IPS-18c (cell line): Measurements from ENCODE around the gene SLC4A4.

Source experiments
- H3K4me3 ChIP-seq: 2 replicates; pipeline ENCODE4 v1.7.0; 2013; ENCODE audit warnings: low read depth, mild to moderate bottlenecking, low read length, moderate library complexity; ENCODE audit not compliant: insufficient read depth
- H3K9me3 ChIP-seq: one replicate; pipeline ENCODE4 v1.6.1; 2013; ENCODE audit warnings: mild to moderate bottlenecking, low read length, moderate library complexity; ENCODE audit not compliant: control insufficient read depth, insufficient read depth

The SLC4A4 gene

DNA sequence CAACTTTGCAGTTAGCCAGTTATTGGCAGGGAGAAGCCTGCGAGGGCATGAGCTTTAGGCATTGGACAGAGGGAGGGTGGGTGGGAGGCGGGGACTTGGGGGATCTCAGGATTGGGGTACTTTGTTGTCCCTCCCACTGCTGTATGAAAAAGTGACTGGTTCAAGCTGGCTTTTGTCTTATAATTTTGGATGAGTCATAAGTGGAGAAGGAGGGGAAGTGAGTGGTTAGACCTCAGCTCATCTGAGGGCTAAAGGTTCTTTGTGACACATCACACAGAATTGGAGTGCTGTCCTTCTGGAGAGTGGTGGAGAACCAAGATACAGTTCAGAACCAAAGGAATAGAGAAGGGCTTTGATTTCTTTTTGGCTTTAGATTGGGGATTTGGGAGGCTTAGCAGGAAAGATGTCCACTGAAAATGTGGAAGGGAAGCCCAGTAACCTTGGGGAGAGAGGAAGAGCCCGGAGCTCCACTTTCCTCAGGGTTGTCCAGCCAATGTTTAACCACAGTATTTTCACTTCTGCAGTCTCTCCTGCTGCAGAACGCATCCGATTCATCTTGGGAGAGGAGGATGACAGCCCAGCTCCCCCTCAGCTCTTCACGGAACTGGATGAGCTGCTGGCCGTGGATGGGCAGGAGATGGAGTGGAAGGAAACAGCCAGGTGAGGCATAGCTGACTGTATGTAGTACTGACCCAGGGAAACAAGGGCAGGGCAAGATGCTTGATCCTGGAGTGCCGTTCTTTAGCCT, at the start of gene SLC4A4:
SLC4A4 (plus strand) TSS at position 175 of the 748 bp plus-strand sequence.
- Histone ChIP-seq H3K9me3 (no peaks in the 10 kb centered on the region), H3K4me3 (no peak within 1 kb of the TSS)

DNA sequence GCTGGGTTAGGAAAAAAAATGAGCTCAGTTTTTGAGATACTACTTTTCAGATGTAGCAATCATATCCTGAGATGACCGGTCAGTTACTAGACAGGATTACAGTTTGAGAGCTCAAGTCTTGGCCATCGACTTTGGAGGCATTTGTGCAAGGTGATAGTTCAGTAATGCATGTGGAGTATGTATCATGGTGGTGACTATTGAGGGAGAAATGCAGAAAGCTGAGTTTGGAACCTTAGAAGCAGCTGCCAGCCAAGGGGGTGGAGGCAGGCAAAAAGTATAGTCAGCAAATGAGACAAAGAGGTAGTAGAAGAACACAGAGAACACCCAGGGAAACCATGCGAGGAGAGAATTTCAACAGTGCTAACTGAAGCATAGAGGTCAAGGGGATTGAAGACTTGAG, 48.7 kb upstream of the SLC4A4 start:
- Histone ChIP-seq H3K4me3 (no peak overlapping the region), H3K9me3 (no peaks in the 10 kb centered on the region)

DNA sequence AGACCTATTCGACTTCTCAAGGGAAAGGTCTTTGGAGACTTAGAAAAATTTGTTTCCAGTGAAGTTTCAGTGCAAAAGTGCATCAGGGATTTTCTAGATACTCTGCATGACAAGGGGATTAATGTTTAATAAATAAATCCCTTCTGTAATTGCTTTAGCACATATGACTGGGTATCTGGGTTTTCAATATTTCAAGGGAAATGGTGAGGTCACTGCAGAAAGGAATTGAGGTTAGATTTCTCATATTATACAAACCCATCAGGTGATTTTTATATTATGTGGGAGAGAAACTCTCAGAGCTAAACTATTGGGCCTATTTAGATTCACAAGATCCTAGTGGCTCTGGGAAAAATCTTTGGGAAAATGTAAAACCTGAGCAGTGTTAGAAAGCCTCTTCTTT, 48.3 kb upstream of the SLC4A4 start:
- Histone ChIP-seq H3K9me3 (no peaks in the 10 kb centered on the region), H3K4me3 (no peak overlapping the region)

DNA sequence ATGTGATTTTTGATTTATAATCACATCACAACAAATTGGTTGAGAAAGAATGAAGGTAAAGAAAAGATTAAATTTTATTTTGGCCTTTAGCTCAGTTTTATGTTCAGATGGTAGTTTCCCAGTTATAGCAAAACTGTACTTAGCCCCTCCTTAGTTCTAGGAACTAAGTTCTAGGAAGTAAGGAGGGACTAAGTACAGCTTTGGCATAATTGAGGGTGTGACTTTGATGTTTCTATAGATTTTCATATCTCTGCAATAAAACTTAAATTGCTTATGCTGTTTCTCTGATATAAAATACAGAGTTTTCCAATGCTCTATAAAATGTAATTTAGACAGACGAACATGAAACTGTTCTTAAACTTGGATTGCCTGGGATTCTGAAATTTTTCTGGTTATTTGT, 46.6 kb upstream of the SLC4A4 start:
- Histone ChIP-seq H3K9me3 (no peaks in the 10 kb centered on the region), H3K4me3 (no peak overlapping the region)

DNA sequence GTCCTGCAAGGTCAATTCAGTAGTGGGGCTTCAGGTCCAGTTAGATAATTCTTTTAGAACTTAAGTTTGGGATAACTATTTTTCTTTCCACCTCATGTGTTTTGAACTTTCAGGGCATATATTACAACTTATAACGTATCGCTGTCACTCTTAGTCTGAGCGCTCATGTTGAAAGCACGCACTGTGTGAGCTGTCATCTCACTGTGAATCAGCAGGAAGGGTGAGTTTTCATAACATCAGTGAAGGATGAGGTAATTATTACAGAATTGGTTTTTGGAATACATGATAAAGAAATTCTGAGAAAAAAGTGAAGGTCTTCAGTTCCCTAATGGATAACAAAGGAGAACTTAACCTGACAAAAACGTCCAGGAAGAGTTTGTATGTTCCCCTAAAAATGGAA, 45.1 kb upstream of the SLC4A4 start:
- Histone ChIP-seq H3K4me3 (no peak overlapping the region), H3K9me3 (peaks cover 2% of the 10 kb centered on the region)

DNA sequence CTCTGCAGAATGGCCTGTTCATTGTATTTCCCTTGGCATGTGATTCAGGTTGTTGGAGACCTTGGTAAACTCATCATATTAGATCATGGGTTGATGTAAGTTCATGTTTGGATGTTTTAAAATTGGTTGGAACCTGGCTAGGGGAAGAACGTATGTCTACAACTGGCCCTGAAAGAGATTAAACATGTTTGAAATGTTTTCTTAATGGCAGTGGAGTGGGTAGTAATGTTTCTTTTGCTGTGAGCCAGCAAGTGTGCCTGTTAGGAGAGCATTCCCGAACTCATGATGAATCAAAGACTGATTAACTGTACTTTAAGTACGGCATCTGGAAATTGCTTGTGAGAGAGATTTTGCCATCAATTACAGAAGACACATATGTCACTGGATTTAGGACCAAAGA, 44.5 kb upstream of the SLC4A4 start:
- no peak overlapping the region for H3K4me3 ChIP-seq
- H3K9me3 ChIP-seq, result peaks cover 2% of the 10 kb centered on the region

DNA sequence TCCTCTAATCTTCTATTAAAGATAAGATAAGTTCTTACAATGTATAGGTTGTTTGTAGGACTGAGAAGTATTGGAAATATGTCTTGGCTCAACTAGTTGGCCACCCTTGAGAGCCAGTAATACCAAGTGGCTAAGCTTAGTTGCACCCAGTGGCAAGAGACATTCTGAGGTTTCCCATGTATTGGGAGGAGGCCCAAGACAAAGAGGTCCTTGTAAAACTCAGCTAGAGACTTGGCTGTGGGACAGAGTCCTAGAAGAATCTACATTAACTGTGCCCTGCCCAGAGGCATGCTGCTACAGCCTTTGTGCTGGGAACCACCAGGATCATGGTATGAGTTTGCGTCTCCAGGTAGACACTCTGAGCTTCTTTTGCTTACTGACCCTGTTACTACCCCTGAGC, 41.9 kb upstream of the SLC4A4 start:
- H3K4me3 ChIP-seq, result no peak overlapping the region
- peaks cover 2% of the 10 kb centered on the region for H3K9me3 ChIP-seq

DNA sequence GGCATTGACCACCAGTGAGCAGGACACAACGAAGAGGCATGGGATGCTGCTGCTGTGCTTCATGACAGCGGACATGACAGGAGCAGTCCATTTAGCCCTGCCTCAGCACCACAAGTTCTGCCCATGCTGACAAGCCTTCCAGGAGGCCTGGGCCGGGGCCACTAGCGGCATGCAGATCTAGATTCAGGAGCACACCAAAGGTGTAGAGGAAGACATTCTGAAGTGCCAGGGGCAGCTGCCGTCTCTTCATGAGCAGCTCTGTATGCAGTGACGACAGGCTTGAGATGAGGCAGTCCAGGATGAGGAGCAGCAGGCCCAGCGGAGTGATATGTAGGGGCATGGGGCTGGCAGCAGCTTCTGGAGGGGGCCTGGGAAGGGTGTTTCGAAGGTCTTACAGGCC, 38.5 kb upstream of the SLC4A4 start:
- H3K9me3 ChIP-seq, result peaks cover 2% of the 10 kb centered on the region
- no peak overlapping the region for H3K4me3 ChIP-seq

DNA sequence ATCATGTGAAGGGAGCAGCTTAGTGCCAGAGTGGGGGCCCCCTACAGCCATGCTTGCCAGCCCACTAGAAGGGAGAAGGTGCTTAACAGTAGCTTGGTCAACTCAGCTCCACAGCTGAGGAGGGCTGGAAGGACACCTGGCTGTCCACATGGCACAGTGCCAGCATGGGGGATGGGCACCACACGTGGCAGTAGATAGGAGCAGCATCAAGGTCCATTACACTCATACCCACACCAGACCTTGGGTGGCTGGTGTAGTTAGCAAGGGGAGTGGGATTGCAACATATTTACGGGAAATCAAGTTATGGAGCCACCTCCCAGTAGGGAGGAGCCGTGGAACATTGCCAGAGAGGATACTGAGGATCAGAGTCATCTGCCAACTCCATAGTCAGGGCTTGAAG, 37.9 kb upstream of the SLC4A4 start:
- Histone ChIP-seq H3K9me3 (peaks cover 2% of the 10 kb centered on the region), H3K4me3 (no peak overlapping the region)

DNA sequence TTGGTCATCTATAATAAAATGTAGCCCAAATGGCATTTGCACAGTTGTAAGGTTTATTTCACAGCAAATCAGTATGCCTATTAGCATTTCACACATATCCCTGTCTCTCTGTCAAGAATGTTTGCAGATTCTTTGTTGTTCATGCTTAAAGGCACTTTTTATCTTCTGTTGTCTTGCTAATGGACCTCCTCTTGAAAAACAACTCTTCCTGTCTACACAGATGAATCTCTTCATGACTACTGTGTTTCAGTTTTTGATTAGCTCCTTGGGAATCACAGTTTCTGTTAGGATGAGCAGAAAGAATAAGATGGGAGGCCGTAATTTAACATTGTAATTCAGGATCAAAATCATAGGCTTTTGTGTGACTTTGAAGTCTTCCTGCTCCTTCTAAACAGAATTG, 35.5 kb upstream of the SLC4A4 start:
- Histone ChIP-seq H3K9me3 (no peaks in the 10 kb centered on the region), H3K4me3 (no peak overlapping the region)

DNA sequence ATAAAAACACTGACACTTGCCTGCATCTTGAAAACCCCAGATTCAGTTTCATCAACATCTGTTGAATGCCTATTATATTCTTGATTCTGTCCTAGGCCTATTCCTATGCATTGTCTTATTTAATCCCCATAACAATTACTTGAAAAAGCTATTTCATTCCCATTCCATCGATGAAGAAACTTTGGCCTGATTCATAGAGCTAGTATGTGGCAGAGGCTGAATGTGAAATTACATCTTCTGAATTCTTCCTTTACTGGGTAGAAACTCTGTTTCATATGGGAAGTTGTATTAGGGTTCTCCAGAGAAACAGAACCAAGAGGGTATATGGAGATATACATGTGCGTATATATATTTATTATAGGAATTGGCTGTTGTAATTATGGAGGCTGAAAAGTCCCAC, 35.0 kb upstream of the SLC4A4 start:
- no peaks in the 10 kb centered on the region for H3K9me3 ChIP-seq
- no peak overlapping the region for H3K4me3 ChIP-seq

DNA sequence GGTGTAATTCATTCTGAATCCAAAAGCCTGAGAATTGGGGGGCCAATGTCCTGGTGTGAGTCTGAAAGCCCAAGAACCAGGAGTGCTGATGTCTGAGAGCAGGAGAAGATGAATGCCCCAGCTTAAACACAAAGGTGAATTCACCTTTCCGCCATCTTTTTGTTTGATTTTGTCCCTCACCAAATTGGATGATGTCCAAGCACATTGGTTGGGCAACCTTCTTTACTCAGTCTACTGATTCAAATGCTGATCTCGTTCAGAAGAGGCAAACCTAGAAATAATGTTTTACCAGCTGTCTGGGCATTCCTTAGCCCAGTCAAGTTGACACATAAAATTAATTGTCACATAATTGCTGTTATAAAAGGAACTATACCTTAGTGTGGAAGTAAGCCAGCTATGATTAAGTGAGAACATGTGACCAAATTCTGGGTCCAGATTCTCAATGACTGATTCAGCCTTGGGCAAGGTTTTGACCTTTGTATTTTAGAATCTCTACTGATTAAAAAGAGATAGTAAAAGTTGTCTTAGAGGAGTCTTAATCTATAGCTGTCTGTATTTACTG, 34.5 kb upstream of the SLC4A4 start:
- Histone ChIP-seq H3K4me3 (no peak overlapping the region), H3K9me3 (peaks cover 2% of the 10 kb centered on the region)

DNA sequence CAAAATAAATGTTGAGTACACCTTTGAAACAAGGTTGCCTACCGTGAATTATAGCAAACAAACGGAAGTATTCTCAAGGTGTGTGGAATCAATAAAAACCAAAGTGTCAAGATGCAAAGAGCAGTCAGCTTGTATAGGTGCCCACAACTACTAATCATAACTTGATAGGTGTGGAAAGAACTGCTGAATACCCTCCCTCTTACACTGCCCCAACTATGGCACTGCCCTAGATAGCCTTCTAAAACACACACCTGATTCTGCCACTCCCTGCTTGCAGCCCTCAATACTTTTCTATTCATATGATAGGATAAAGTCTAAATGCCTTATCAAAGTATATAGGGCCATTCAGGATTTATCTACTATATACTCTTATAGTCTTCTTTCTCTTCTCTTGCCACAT, 31.1 kb upstream of the SLC4A4 start:
- Histone ChIP-seq H3K9me3 (peaks cover 2% of the 10 kb centered on the region), H3K4me3 (no peak overlapping the region)

DNA sequence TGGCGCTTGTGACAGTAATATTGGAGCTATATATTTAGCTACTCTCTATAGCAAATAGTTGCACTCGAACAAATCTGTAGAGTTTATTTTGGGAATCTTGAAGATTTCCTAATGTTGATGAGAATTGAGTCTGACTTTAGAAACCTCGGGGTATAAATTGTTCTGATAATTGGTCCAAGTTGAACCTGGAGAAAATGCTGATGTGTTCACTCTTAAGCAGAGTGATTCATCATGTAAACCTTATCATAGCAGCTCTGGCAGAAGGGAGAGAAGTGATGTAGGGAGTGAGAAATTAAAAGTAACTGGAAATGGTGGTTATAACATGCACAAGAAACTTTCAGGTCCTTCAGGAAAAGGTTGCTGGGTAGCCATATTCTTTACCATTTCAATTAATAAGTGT, 16.4 kb upstream of the SLC4A4 start:
- no peak overlapping the region for H3K4me3 ChIP-seq
- H3K9me3 ChIP-seq, result no peaks in the 10 kb centered on the region

DNA sequence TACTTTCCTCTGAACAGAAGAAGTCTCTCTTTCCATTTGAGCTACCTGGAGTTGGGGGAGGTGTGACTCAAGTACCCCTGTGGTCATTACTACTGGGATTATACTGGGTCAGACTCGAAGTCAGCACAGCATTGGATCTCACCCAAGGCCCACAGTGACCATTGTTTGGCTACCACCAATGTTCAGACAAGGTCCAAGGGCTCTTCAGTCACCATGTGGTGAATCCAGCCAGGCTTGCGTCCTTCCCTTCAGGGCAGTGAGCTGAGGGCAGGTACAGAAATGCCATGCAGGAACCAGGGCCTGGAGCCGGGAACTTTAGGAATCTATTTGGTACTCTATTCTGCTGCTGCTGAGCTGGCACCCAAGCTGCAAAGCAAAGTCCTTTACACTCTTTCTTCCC, 5.5 kb upstream of the SLC4A4 start:
- Histone ChIP-seq H3K4me3 (no peak overlapping the region), H3K9me3 (no peaks in the 10 kb centered on the region)

DNA sequence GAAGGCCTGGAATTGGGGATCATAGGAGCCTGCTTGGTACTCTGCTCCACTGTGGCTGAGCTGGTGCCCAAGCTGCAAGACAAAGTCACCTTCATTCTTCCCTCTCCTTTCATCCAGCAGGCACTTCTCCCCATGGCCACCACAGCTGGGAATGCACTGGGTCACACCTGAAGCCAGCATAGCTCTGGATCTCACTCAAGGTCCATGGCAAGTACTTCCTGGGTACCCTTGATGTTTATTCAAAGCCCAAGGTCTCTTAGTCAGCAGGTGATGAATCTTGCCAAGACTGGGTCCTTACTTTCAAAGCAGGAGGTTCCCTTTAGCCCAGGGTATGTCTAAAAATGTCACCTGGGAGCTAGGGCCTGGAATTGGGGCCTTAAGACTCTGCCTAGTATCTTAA, 4.9 kb upstream of the SLC4A4 start:
- Histone ChIP-seq H3K4me3 (no peak overlapping the region), H3K9me3 (no peaks in the 10 kb centered on the region)

DNA sequence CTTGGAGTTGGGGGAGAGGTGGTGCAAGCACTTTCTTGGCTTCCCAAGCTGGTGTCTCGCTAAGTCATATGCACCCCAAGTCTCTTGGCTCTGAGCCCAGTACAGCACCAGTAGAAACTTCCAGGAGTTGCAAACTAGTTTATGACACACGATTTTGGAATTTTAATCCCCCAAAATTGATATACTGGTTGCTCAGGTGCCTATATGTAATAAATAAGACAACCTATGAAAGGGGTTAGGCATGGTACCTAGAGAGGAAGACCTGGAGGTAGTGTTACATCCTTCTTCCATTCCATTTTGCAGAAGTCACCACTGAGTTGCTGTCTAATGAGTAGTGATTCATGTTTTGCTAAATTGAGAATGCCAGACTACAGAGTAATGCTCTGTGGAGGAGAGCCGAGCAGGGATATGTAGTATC, 4.3 kb upstream of the SLC4A4 start:
- no peaks in the 10 kb centered on the region for H3K9me3 ChIP-seq

DNA sequence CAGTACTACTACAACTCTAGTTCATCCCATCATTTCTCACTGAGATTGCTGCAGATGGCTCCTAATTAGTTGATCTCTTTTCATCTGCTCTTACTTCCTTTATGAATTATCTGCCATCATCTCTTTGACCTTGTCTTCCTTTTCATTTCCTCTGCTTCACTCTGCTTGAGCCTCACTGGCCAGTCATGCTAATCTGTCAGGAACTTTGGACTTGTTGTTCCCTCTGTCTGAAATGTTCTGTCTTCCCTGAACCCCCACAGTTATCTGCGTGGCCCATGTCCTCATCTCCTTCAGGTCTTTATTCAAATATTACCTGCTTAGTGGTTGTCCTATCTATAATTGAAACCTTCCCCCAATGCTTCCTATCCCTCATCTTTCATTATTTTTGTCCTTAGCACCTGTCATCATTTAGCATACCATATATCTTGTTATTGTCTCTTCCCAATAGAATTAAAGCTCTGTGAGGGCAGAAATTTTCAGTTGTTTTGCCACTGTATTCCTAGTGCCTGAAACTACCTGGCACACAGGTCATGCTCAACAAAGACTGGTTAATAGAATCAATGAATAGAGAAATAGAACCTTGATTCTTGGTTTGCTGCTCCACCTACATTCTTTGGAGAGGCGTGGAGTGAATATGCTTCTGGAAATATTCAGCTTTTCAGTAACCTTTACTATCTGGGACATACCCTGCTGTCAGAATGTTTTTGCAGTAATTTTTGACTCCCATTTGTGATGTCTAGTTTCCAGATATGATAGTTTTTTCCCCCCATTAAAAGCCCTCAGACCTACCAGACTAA, 5.0 kb downstream of the SLC4A4 start:
- Histone ChIP-seq H3K9me3 (no peaks in the 10 kb centered on the region), H3K4me3 (no peak overlapping the region)

More for the DNA sequence above, 4.3 kb upstream of the SLC4A4 start:
- H3K4me3 ChIP-seq, result no peak overlapping the region
